ENCODE results near the gene NFIA.
"Not testable (repeated sequence)": the region's sequence is repeated elsewhere in the genome, so short reads cannot be mapped to it uniquely, and the experiment has no call there.

DNA sequence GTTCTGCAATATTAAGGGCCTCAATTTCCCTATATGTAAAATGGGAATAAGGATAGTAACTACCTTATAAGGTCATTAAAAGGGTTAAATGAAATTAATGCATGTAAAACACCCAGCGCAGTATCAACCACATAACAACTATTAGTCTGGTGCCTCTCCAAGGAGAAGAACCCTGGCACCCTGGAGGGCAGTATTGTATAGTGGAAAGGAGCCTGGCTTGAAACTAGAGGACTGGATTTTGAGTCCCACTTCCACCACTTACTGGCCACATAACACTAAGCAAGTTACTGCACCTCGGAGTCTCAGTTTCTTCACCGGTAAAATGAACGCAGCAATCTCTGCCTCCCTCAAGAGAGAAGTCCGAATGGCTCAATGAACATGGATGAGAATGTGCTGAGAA is 385.5 kb downstream of the NFIA start:
- not testable (repeated sequence) for TF ChIP-seq POLR2AphosphoS5 (IDR thresholded peaks at IDR 0.05)
- TF ChIP-seq, protein P1, sequence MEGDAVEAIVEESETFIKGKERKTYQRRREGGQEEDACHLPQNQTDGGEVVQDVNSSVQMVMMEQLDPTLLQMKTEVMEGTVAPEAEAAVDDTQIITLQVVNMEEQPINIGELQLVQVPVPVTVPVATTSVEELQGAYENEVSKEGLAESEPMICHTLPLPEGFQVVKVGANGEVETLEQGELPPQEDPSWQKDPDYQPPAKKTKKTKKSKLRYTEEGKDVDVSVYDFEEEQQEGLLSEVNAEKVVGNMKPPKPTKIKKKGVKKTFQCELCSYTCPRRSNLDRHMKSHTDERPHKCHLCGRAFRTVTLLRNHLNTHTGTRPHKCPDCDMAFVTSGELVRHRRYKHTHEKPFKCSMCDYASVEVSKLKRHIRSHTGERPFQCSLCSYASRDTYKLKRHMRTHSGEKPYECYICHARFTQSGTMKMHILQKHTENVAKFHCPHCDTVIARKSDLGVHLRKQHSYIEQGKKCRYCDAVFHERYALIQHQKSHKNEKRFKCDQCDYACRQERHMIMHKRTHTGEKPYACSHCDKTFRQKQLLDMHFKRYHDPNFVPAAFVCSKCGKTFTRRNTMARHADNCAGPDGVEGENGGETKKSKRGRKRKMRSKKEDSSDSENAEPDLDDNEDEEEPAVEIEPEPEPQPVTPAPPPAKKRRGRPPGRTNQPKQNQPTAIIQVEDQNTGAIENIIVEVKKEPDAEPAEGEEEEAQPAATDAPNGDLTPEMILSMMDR (IDR thresholded peaks at IDR 0.05): not testable (repeated sequence)

Measured in upper lobe of left lung (tissue), 4 donors.